GM21786 (cell line): ENCODE data around the gene PRPF19.

Source experiments
- ATAC-seq: cut with Tn5 transposase; IDR thresholded peaks from one replicate; pipeline ENCODE4 v1.9.1; 2021; ENCODE audit not compliant: unreplicated experiment

The PRPF19 gene

DNA sequence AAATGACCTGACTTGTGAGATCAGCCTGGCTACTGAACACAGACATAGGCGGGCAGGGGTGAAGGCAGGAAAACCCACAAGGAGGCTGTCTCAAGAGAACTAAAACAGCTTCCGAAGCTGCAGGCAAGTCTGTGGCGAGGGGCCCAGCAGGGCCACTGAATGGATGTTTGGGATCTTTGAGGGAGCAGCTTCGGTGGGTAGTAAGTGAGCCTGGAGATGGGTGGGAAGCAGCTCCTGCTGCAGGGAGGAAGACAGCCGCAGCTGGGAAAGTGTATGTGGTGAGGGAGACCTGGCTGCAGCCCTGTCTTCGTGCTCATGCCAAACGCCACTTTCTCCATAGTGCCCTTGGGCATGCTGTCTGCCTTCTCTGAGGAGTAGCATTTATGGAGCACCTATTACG, 61.0 kb downstream of the PRPF19 start:
- ATAC-seq, result no peak

DNA sequence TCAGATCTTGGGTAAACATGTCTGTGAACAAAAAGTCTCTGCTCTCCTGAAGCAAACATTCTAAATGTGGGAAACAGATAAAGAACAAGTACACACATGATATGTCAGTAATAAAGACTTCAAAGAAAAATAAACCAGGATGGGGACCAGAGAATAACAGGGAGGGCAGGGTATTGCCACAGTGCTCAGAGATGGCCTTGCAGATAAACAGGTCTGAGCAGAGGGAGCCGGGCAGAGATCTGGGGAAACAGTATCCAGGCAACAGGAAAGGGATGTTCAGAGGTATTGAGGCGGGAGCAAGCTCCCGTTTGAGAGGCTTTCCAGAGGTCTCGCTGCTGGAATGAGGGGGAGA, 61.5 kb downstream of the PRPF19 start:
- no peak for ATAC-seq

DNA sequence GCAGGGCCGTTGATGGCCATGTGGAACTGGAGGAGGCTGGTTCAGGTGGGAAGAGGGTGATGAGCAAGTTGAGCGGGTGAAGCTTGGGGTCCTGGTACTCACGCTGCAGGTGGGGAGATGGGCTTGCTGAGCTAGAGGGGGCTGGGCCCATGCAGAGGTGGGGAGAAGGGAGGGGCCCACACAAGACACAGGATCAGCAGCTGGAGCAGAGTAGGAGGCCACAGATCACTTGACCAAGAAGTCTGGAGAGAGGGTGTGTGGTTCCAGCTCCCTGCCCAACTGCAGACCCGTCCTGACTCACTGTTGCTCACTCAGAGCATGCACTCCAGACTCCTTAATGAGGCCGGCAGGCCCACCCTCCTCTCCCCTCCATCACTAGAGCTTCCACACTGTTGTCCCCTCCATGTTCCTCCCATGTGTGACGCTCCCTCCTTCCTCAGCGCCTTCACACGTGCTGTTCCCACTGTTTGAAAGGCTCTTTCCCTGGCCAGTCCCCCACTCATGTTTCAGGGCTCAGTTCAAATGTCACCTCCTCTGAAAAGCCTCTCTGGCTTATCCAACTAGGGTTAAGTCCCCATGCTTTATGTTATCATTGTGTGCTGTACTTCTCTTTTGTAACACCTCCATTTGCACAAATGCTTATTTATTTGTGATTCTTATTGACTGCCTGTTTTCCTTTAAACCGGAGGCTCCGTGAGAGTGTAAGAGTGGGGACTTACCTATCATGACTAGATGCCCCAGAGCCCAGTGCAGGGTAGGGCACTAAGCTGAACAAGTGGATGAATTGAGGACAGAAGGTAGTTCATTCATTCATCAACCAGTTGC, 62.1 kb downstream of the PRPF19 start:
- no peak for ATAC-seq

DNA sequence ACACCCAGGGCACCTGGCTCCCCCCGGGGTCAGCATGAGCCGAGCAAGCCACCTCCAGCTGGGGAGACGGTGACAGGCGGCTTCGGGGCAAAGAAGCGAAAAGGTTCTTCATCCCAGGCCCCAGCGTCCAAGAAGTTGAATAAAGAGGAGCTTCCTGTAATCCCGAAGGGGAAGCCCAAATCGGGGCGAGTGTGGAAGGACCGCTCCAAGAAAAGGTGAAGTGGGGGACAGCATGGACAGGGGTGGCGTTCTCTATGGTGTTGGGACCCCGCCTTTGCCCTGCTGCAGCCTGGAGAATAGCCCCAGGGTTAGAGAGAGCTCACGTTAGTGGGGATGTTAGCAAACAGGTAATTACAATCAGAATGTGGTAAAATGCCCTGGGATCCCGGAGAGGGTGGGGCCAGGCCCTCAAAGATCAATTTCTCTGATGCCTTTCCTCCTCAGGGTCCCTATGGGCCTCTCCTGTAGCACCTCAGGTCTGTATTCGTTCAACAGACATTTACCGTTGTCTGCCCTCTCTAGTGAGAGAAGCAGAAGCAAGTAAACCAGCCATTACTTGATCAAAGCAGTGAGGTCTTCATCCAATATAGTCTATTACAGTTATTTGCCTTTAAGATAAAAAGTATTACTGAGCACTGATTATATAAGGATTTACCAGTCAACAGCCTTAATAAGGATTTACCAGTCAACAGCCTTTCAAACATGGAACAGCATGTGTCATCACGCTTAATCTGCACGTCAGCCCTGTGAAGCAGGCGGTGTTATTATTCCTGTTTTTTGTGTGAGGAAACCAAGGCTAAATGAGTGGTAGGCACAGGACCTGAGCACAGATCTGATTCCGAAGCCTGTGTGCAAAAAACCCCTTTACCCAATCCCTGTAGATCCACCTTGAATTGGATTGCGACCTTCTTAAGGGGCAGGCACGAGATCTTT, 63.5 kb downstream of the PRPF19 start:
- ATAC-seq, result no peak

DNA sequence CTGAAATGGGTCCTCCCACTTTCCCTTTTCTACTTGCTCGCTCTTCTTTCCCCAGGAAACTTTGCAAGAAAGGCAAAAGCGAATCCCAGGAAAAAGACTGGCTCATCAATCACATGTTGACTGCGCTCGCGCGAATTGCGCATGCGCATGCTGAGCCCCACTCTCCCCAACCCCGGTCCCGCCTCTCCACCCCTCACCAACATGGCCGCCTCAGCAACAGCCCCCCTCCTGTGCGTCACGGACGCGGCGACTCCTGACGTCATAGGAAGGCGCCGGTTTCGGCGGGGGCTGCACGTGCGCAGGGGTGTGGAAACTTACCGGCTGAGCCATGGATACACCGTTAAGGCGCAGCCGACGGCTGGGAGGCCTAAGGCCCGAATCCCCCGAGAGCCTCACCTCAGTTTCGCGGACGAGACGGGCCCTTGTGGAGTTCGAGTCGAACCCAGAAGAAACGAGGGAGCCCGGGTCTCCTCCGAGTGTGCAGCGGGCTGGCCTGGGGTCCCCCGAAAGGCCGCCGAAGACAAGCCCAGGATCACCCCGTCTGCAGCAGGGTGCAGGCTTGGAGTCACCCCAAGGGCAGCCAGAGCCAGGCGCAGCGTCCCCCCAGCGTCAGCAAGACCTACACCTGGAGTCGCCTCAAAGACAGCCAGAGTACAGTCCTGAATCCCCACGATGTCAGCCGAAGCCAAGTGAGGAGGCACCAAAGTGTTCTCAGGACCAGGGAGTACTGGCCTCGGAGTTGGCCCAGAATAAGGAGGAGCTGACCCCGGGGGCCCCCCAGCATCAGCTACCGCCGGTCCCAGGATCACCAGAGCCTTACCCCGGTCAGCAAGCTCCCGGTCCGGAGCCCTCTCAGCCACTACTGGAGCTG, 64.4 kb downstream of the PRPF19 start, which contains the start of gene CCDC86:
TSS of gene CCDC86 (plus strand) at position 317 of the 871 bp plus-strand sequence. CDS start at position 329, 12 bp downstream.
- ATAC-seq, result peak; percentile 68
